Gastroesophageal sphincter (tissue), 3 donors: ENCODE measurements around the gene LTO1.

Source experiments
- EP300 ChIP-seq: sonication (generic); formaldehyde crosslinking; IDR thresholded peaks from one replicate; pipeline ENCODE4 v1.6.1; 2017; ENCODE audit warnings: antibody characterized with exemption, mild to moderate bottlenecking
- POLR2A ChIP-seq, 2 donors: fragments of 450-650 bp; IDR thresholded peaks; one replicate each; pipeline ENCODE4 v1.6.1; 2017; ENCODE audit warnings: antibody characterized with exemption in 2 of 2, mild to moderate bottlenecking in 2 of 2, moderate library complexity in 1 of 2
- POLR2AphosphoS5 ChIP-seq: sonication (generic); formaldehyde crosslinking; IDR thresholded peaks from one replicate; pipeline ENCODE4 v1.6.1; 2017; ENCODE audit warnings: antibody characterized with exemption
- TF ChIP-seq, protein P1 (sequence below), 4 experiments: fragments of 200-600 bp in 2 of 4; fragments of 450-650 bp in 2 of 4; sonication (generic) in 1 of 4; IDR thresholded peaks; one replicate each; pipeline ENCODE4 v1.5.1; 2017 to 2019; ENCODE audit warnings: antibody characterized with exemption in 4 of 4, mild to moderate bottlenecking in 2 of 4, moderate library complexity in 2 of 4

DNA sequence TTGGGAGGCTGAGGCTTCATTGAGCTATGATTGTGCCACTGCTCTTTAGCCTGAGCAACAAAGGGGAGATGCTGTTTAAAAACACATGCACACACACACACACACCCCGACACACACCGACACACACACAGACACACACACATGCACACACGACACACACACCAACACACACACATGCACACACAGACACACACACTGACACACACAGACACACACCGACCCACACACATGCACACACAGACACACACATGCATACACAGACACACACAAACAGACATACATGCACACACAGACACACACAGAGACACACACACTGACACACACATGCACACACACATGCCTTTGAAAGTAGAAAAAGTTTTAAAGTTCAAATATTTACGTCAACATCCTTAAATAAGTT is 5.5 kb upstream of the LTO1 start:
- TF ChIP-seq, protein P1, sequence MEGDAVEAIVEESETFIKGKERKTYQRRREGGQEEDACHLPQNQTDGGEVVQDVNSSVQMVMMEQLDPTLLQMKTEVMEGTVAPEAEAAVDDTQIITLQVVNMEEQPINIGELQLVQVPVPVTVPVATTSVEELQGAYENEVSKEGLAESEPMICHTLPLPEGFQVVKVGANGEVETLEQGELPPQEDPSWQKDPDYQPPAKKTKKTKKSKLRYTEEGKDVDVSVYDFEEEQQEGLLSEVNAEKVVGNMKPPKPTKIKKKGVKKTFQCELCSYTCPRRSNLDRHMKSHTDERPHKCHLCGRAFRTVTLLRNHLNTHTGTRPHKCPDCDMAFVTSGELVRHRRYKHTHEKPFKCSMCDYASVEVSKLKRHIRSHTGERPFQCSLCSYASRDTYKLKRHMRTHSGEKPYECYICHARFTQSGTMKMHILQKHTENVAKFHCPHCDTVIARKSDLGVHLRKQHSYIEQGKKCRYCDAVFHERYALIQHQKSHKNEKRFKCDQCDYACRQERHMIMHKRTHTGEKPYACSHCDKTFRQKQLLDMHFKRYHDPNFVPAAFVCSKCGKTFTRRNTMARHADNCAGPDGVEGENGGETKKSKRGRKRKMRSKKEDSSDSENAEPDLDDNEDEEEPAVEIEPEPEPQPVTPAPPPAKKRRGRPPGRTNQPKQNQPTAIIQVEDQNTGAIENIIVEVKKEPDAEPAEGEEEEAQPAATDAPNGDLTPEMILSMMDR (IDR thresholded peaks at IDR 0.05) = no peak
- TF ChIP-seq EP300 (no peak), POLR2A (IDR thresholded peaks at IDR 0.05) (no peak), POLR2AphosphoS5 (no peak)
